Measurements from ENCODE around the gene SLC39A11.

DNA sequence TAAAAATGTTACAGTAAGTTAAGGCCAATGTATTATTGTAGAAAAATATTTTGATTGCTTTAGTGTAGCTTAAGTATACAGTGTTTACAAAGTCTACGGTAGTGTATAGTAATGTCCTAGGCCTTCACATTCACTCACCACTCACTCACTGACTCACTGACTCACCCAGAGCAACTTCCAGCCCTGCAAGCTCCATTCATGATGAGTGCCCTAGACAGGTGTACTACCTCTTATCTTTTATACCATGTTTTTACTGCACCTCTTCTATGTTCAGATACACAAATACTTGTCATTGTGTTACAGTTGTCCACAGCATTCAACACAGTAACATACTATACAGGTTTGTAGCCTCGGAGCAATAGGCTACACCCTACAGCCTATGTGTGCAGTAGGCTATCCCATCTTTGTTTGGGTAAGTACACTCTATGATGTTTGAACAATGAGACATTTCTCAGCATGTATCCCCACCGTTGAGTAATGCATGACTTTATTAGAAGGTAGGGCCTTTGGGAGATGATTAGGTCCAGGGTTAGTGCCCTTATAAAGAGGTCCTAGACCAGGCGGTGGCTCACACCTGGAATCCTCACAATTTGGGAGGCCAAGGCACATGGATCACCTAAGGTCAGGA is 117.8 kb downstream of the SLC39A11 start:
- no peak for TF ChIP-seq CTCF (IDR thresholded peaks at IDR 0.05; ENCODE audit: insufficient read depth, low read length)
- no peak for TF ChIP-seq POLR2AphosphoS5 (IDR thresholded peaks at IDR 0.05; ENCODE audit: low read depth)
- TF ChIP-seq REST (IDR thresholded peaks at IDR 0.05; ENCODE audit: insufficient replicate concordance, low read depth): no peak
- TF ChIP-seq SPI1 (IDR thresholded peaks at IDR 0.05; ENCODE audit: borderline replicate concordance, low read depth): no peak
- TF ChIP-seq GABPA (IDR thresholded peaks at IDR 0.05; ENCODE audit: low read depth): no peak

Data from HL-60 (cell line).